ENCODE data around the gene CLEC19A.

CLEC19A gene

GRCh38 chr16:19329932-19330331 is 44.4 kb downstream of the CLEC19A start:
- no peak for DNase-seq

GRCh38 chr16:19330841-19331397 is 45.4 kb downstream of the CLEC19A start:
- DNase-seq: no peak

DNA sequence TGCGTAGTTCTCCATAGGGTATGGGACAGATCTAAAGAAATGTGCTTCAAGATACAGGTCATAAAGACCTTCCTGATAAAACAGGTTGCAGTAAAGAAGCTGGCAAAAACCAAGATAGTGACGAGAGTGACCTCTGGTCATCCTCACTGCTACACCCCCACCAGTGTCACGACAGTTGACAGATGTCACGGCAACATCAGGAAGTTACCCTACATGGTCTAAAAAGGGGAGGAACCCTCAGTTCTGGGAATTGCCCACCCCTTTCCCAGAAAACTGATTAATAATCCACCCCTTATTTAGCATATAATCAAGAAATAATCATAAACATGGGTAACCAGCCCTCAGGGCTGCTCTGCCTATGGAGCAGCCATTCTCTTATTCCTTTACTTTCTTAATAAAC is 46.3 kb downstream of the CLEC19A start:
- DNase-seq: no peak

GRCh38 chr16:19338335-19338734 is 52.8 kb downstream of the CLEC19A start:
- DNase-seq: no peak

GRCh38 chr16:19344224-19344801 is 58.8 kb downstream of the CLEC19A start:
- no peak for DNase-seq

GRCh38 chr16:19344980-19345379 is 59.4 kb downstream of the CLEC19A start:
- DNase-seq: no peak

DNA sequence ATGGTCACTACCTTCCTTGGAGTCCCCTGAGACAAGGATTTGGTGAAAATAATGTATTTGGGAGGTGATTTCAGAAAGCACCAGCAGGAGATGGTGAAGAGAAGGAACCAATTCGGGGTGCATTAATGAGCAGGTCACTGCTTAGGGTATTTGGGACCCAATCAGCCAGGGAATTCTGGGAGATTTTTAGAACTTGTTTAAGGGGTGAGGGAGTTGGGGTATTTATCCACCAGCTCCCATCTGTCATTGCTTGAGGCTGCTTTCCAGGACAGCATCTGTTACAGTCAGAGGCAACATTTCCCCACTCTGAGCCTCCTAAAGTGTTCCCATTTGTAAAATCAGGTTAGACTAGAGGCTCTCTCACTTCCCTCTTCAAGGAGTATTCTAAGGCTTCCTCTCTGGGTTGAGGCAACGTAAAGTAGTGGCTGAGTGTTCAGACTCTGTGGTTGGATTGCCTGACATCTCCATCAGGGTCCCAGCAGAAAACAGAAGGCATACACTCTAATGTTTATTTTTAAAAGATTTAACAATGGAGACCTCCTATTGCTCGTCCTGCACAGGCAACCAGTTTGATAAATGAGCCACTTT is 60.9 kb downstream of the CLEC19A start:
- DNase-seq: no peak

DNA sequence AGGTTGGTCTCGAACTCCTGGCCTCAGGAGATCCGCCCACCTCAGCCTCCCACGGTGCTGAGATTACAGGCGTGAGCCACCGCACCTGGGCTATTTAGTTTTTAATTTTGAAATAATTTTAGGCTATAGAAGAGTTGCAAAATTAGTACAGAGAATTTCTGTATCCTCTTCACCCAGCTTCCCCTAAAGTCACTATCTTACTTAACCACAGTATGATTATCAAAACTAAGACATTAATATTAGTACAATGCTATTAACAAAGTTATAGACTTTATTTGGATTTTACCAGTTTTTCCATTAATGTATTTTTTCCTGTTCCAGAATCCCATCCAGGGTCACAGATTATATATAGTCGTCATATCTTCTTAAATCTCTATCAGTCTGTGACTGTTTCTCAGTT is 62.6 kb downstream of the CLEC19A start:
- DNase-seq: no peak

- DNase-seq: no peak
Observed at GRCh38 chr16:19348578-19349315, 63.2 kb downstream of the CLEC19A start.

DNA sequence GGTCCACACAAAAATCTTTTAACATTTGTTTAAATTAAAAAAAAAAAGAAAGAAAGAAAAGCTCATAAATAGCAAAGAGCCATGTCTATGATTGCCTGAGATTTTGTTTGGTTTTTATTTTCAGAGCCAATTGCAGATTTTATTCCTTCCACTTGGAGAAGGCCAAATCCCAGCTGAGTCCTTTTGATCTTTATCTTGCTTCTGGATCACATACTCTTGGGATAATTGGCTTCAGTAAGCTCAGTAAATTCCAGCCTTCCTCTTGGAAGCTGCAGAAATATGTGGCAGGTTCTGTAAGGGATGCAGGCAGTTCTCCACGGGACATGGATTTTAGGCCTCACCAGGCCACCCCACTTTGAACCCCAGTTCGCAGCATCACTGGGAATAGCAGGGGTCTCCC is 68.8 kb downstream of the CLEC19A start:
- no peak for DNase-seq

DNA sequence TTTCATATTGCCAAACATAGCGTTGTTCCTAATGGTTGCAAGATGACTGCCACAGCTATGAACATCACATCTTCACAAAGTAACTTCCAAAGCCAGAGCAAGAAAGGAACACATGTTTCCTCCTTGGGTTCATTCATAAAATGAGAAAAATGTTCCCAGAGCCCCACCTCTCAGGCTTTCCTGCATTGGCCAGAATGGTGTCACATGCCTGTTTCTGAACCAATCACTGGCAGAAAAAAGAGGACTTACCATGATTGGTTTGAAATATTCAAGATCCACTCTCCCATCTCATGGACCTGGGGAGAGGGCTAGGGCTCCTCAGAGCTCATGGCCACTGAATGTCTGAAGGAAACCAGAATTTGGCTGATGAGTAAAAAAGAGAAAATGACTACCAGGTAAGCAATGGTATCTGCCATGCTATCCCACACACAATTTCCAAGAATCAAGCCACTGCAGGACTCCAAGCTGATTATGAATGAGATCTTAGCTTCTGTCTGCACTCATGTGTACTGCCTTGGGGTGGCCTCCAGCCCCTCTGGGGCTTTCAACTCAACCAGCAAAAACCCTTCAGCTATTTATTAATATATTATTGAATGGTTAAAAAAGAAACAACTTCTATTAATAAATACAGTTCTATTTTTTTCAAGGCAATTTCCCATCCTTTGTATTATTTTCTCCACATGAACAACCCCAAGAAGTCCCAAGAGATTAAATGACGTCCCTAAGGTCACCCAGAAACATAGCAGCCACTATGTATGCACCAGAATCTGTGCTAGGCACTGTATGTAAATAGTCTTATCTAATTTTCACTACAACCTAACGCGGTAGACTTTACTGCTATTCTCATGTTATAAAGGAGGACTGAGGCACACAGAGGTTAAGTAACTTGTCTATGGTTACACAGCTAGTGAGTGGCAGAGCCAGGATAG is 70.8 kb downstream of the CLEC19A start:
- no peak for DNase-seq

DNA sequence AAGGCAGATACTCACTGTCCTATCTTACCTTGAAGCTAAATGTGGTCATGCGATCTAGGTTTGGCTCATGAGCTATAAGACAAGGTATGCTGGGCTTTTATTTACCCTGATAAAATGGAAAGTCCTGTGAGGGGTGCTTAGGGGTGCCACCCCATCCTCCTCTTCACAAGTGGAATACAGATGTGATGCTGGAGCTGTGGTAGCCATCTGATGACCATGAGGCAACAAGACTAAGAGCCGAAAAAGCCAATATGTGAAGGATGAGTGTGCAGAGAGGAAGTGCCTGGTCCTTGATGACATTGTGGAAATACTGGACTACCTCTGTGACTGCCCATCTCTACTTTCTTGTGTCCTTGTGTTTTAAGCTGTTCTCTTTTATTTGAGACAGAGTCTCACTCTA is 74.0 kb downstream of the CLEC19A start:
- no peak for DNase-seq
